Activated CD4-positive, alpha-beta T cell treated with anti-CD3 and anti-CD28 coated beads for 4 hours (primary cell): ENCODE results near the gene CAMTA1.

Experiments used
- DNase-seq, 2 donors: peaks; one replicate each; pipeline ENCODE4 v3.0.0-alpha.2; 2020

The CAMTA1 gene

GRCh38 chr1:7385471-7386225, 600.4 kb downstream of the CAMTA1 start:
- no peak for DNase-seq

- no peak for DNase-seq
Observed at GRCh38 chr1:7386226-7387052, 601.2 kb downstream of the CAMTA1 start.

GRCh38 chr1:7387053-7387927, 602.0 kb downstream of the CAMTA1 start:
- no peak for DNase-seq

GRCh38 chr1:7388141-7388487, 602.9 kb downstream of the CAMTA1 start:
- DNase-seq: no peak

- no peak for DNase-seq
Observed at GRCh38 chr1:7388488-7389185, 603.4 kb downstream of the CAMTA1 start.

- DNase-seq: no peak
Observed at GRCh38 chr1:7389201-7389905, 604.1 kb downstream of the CAMTA1 start.

- DNase-seq: no peak
Observed at GRCh38 chr1:7389906-7390603, 604.8 kb downstream of the CAMTA1 start.

- no peak for DNase-seq
Observed at GRCh38 chr1:7390604-7391000, 605.3 kb downstream of the CAMTA1 start.

- no peak for DNase-seq
Observed at GRCh38 chr1:7393136-7393535, 607.9 kb downstream of the CAMTA1 start.

- DNase-seq: no peak
Observed at GRCh38 chr1:7395251-7395650, 610.0 kb downstream of the CAMTA1 start.

GRCh38 chr1:7398982-7399381, 613.7 kb downstream of the CAMTA1 start:
- no peak for DNase-seq

GRCh38 chr1:7399514-7400125, 614.4 kb downstream of the CAMTA1 start:
- DNase-seq: no peak

- no peak for DNase-seq
Observed at GRCh38 chr1:7400566-7400965, 615.3 kb downstream of the CAMTA1 start.

GRCh38 chr1:7401814-7402547, 616.7 kb downstream of the CAMTA1 start:
- DNase-seq: no peak

GRCh38 chr1:7402548-7402850, 617.2 kb downstream of the CAMTA1 start:
- DNase-seq: no peak

GRCh38 chr1:7403265-7404045, 618.2 kb downstream of the CAMTA1 start:
- DNase-seq: no peak

- no peak for DNase-seq
Observed at GRCh38 chr1:7404046-7404742, 618.9 kb downstream of the CAMTA1 start.

GRCh38 chr1:7405844-7406500, 620.7 kb downstream of the CAMTA1 start:
- DNase-seq: no peak
